GM06990 (cell line): ENCODE data around the gene ATG16L1.

Experiments used
- DNase-seq: peaks from one replicate; pipeline ENCODE4 v3.0.0-alpha.2; 2011; ENCODE audit not compliant: insufficient read length; ENCODE audit errors: extremely low read depth
- H3K27me3 ChIP-seq: replicated peaks from 2 replicates; pipeline ENCODE4 v1.6.0; 2011; ENCODE audit warnings: low read length; ENCODE audit not compliant: control insufficient read depth, insufficient read depth
- H3K36me3 ChIP-seq: 2 replicates; pipeline ENCODE4 v1.5.1; 2011; ENCODE audit warnings: low read length; ENCODE audit not compliant: control insufficient read depth, insufficient read depth
- H3K4me3 ChIP-seq: replicated peaks from 2 replicates; pipeline ENCODE4 v1.5.1; 2011; ENCODE audit warnings: low read depth, mild to moderate bottlenecking, control low read depth, low read length
- TF ChIP-seq, protein P1 (sequence below): IDR thresholded peaks from 2 replicates; pipeline ENCODE4 v1.5.1; 2011; ENCODE audit warnings: low read length, control low read depth, mild to moderate bottlenecking, inconsistent platforms; ENCODE audit not compliant: insufficient read depth, poor library complexity, severe bottlenecking

ATG16L1 gene

DNA sequence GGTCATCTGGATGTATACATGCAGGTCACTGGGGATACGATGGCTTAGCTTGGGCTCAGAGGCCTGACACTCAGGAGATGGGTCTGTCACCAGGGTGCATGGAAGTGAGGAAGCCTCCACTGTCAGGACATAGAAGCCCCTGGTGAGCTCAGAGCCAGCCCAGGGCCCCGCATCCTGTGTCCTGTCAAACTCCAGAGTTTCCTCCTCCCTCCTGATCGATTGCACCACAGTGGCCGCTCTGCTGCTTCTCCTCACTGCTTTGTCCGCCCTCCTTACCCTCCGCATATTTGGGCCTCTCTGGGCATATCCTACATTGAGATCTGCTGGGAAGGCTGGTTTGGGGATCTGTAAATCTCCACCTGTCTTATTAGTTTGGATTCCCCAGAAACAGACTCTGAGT, 37.5 kb upstream of the ATG16L1 start:
- Histone ChIP-seq H3K27me3 (no peaks in the 10 kb centered on the region), H3K4me3 (no peak overlapping the region), H3K36me3 (peaks cover 5% of the 10 kb centered on the region)
- TF ChIP-seq, protein P1, sequence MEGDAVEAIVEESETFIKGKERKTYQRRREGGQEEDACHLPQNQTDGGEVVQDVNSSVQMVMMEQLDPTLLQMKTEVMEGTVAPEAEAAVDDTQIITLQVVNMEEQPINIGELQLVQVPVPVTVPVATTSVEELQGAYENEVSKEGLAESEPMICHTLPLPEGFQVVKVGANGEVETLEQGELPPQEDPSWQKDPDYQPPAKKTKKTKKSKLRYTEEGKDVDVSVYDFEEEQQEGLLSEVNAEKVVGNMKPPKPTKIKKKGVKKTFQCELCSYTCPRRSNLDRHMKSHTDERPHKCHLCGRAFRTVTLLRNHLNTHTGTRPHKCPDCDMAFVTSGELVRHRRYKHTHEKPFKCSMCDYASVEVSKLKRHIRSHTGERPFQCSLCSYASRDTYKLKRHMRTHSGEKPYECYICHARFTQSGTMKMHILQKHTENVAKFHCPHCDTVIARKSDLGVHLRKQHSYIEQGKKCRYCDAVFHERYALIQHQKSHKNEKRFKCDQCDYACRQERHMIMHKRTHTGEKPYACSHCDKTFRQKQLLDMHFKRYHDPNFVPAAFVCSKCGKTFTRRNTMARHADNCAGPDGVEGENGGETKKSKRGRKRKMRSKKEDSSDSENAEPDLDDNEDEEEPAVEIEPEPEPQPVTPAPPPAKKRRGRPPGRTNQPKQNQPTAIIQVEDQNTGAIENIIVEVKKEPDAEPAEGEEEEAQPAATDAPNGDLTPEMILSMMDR: no peak
- DNase-seq: no peak

DNA sequence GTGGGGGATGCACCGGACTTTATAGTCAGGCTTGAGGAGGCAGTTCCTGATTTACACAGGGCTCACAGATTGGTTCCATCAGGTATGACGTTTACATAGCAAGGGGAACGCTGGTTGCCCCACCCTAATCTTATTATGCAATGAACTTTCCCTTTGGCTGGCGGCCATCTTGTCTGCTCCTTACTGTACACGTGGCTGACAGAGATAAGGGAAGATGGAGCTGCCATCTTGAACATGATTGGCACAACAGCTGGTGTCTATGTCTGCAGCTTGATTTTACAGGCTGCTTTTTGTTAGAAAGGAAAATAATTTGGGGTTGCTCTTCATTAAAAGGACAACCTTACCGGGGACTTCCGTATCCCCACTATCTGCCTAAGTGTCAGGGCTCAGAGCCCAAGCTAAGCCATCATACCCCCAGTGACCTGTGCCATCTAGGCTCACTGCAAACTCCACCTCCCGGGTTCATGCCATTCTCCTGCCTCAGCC, 33.5 kb upstream of the ATG16L1 start:
- Histone ChIP-seq H3K4me3 (no peak overlapping the region), H3K36me3 (no peaks in the 10 kb centered on the region), H3K27me3 (no peaks in the 10 kb centered on the region)
- TF ChIP-seq, protein P1: no peak
- DNase-seq: no peak

GRCh38 chr2:233218836-233219235, 32.6 kb upstream of the ATG16L1 start:
- no peaks in the 10 kb centered on the region for H3K36me3 ChIP-seq
- no peak for DNase-seq
- H3K27me3 ChIP-seq: no peaks in the 10 kb centered on the region
- TF ChIP-seq, protein P1: no peak
- no peak overlapping the region for H3K4me3 ChIP-seq

- TF ChIP-seq, protein P1: no peak
- Histone ChIP-seq H3K27me3 (no peaks in the 10 kb centered on the region), H3K4me3 (no peak overlapping the region), H3K36me3 (no peaks in the 10 kb centered on the region)
- DNase-seq: no peak
Observed at GRCh38 chr2:233219848-233220247, 31.6 kb upstream of the ATG16L1 start.

DNA sequence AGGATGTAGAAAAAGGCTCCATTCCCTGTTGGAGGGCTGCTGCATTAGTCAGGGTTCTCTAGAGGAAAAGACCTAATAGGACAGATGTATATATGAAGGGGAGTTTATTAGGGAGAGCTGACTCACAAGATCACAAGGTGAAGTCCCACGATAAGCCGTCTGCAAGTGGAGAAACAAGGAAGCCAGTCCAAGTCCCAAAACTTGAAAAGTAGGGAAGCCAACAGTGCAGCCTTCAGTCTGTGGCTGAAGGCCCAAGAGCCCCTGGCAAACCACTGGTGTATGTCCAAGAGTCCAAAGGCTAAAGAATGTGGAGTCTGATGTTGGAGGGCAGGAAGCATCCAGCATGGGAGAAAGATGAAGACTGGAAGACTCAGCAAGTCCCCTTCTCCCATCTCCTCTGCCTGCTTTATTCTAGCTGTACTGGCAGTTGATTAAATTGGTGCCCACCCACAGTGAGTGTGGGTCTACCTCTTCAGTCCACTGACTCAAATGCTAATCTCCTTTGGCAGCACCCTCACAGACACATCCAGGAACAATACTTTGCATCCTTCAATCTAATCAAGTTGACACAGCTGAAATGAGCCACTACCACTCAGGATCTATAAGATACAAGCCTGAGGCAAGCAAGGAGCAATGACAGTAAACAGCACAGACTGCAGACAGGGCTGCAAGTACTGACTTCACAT, 30.0 kb upstream of the ATG16L1 start:
- Histone ChIP-seq H3K4me3 (no peak overlapping the region), H3K27me3 (no peaks in the 10 kb centered on the region), H3K36me3 (no peaks in the 10 kb centered on the region)
- TF ChIP-seq, protein P1: no peak
- DNase-seq: no peak
